ENCODE measurements around the gene EPYC.

Gene EPYC

GRCh38 chr12:90951432-90952105 lies 53.2 kb downstream of the EPYC start:
- Histone ChIP-seq H3K9ac (ENCODE audit: low read depth, low read length) (no peak overlapping the region), H3K4me2 (ENCODE audit: insufficient read depth, low read length) (no peak overlapping the region), H4K20me1 (ENCODE audit: insufficient read depth, low read length) (no peaks in the 10 kb centered on the region), H3K27me3 (ENCODE audit: insufficient read depth, low read length, poor library complexity) (no peaks in the 10 kb centered on the region), H3K4me1 (ENCODE audit: insufficient read depth, low read length) (no peaks in the 10 kb centered on the region), H3K4me3 (ENCODE audit: low read depth in 1 of 2, low read length in 2 of 2) (no peak overlapping the region), H3K27ac (ENCODE audit: low read length) (no peak overlapping the region), H2AFZ (ENCODE audit: low read depth, low read length) (no peak overlapping the region), H3K9me3 (ENCODE audit: insufficient read depth, low read length, severe bottlenecking) (no peaks in the 10 kb centered on the region), H3K79me2 (ENCODE audit: insufficient read depth, low read length) (no peaks in the 10 kb centered on the region), H3K36me3 (ENCODE audit: insufficient read depth, low read length) (no peaks in the 10 kb centered on the region)
- ATAC-seq (ENCODE audit: insufficient read depth, low read depth): no peak
- DNase-seq: no peak
- no peak for TF ChIP-seq CTCF (IDR thresholded peaks at IDR 0.05; ENCODE audit: borderline replicate concordance, extremely low read depth, low read length, poor library complexity, severe bottlenecking)
- no peak for TF ChIP-seq EZH2 (IDR thresholded peaks at IDR 0.05; ENCODE audit: borderline replicate concordance, low read depth, low read length, severe bottlenecking)

GRCh38 chr12:90947869-90948268 lies 56.9 kb downstream of the EPYC start:
- H2AFZ ChIP-seq (ENCODE audit: low read depth, low read length): no peak overlapping the region
- H3K4me2 ChIP-seq (ENCODE audit: insufficient read depth, low read length): no peak overlapping the region
- TF ChIP-seq EZH2 (IDR thresholded peaks at IDR 0.05; ENCODE audit: borderline replicate concordance, low read depth, low read length, severe bottlenecking) (no peak), CTCF (IDR thresholded peaks at IDR 0.05; ENCODE audit: borderline replicate concordance, extremely low read depth, low read length, poor library complexity, severe bottlenecking) (no peak)
- H3K4me3 ChIP-seq (ENCODE audit: low read depth in 1 of 2, low read length in 2 of 2): no peak overlapping the region
- no peak overlapping the region for H3K9ac ChIP-seq (ENCODE audit: low read depth, low read length)
- no peaks in the 10 kb centered on the region for H3K9me3 ChIP-seq (ENCODE audit: insufficient read depth, low read length, severe bottlenecking)
- no peaks in the 10 kb centered on the region for H3K79me2 ChIP-seq (ENCODE audit: insufficient read depth, low read length)
- no peaks in the 10 kb centered on the region for H3K36me3 ChIP-seq (ENCODE audit: insufficient read depth, low read length)
- DNase-seq: no peak
- H4K20me1 ChIP-seq (ENCODE audit: insufficient read depth, low read length): no peaks in the 10 kb centered on the region
- H3K4me1 ChIP-seq (ENCODE audit: insufficient read depth, low read length): no peaks in the 10 kb centered on the region
- H3K27ac ChIP-seq (ENCODE audit: low read length): no peak overlapping the region
- no peaks in the 10 kb centered on the region for H3K27me3 ChIP-seq (ENCODE audit: insufficient read depth, low read length, poor library complexity)
- no peak for ATAC-seq (ENCODE audit: insufficient read depth, low read depth)

GRCh38 chr12:90945070-90945649 lies 59.6 kb downstream of the EPYC start:
- H2AFZ ChIP-seq (ENCODE audit: low read depth, low read length): no peak overlapping the region
- no peaks in the 10 kb centered on the region for H3K27me3 ChIP-seq (ENCODE audit: insufficient read depth, low read length, poor library complexity)
- H3K4me3 ChIP-seq (ENCODE audit: low read depth in 1 of 2, low read length in 2 of 2): no peak overlapping the region
- no peak overlapping the region for H3K27ac ChIP-seq (ENCODE audit: low read length)
- no peak overlapping the region for H3K4me2 ChIP-seq (ENCODE audit: insufficient read depth, low read length)
- H4K20me1 ChIP-seq (ENCODE audit: insufficient read depth, low read length): no peaks in the 10 kb centered on the region
- ATAC-seq (ENCODE audit: insufficient read depth, low read depth): peak; percentile 85
- TF ChIP-seq CTCF (IDR thresholded peaks at IDR 0.05; ENCODE audit: borderline replicate concordance, extremely low read depth, low read length, poor library complexity, severe bottlenecking) (peak; percentile 72), EZH2 (IDR thresholded peaks at IDR 0.05; ENCODE audit: borderline replicate concordance, low read depth, low read length, severe bottlenecking) (no peak)
- no peaks in the 10 kb centered on the region for H3K9me3 ChIP-seq (ENCODE audit: insufficient read depth, low read length, severe bottlenecking)
- no peaks in the 10 kb centered on the region for H3K4me1 ChIP-seq (ENCODE audit: insufficient read depth, low read length)
- H3K79me2 ChIP-seq (ENCODE audit: insufficient read depth, low read length): no peaks in the 10 kb centered on the region
- DNase-seq: no peak
- H3K36me3 ChIP-seq (ENCODE audit: insufficient read depth, low read length): no peaks in the 10 kb centered on the region
- no peak overlapping the region for H3K9ac ChIP-seq (ENCODE audit: low read depth, low read length)
